Measurements from ENCODE around the gene PROK2.

DNA sequence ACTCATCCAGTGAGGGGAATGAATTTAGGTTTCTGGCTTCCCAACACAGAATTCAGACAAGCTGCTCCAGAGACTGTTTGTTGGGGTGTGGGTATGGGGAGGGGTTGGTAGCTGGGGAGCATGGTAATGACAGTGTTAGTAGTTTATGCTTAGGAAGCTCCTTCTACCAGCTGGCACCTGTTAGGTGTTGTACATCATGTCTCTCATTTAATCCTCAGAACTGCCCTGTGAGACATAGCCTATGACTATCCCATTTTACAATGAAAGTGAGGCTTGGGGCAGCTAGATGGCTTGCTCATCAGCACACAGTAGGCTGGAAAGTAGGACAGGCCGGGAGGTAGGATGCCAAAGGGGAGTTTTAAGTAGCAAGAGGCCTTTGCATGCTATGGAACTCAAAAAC is 62.3 kb downstream of the PROK2 start:
- TF ChIP-seq, protein P1, sequence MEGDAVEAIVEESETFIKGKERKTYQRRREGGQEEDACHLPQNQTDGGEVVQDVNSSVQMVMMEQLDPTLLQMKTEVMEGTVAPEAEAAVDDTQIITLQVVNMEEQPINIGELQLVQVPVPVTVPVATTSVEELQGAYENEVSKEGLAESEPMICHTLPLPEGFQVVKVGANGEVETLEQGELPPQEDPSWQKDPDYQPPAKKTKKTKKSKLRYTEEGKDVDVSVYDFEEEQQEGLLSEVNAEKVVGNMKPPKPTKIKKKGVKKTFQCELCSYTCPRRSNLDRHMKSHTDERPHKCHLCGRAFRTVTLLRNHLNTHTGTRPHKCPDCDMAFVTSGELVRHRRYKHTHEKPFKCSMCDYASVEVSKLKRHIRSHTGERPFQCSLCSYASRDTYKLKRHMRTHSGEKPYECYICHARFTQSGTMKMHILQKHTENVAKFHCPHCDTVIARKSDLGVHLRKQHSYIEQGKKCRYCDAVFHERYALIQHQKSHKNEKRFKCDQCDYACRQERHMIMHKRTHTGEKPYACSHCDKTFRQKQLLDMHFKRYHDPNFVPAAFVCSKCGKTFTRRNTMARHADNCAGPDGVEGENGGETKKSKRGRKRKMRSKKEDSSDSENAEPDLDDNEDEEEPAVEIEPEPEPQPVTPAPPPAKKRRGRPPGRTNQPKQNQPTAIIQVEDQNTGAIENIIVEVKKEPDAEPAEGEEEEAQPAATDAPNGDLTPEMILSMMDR (IDR thresholded peaks at IDR 0.05): no peak
- TF ChIP-seq POLR2A (IDR thresholded peaks at IDR 0.05): no peak

All from body of pancreas (tissue), 4 donors.